ENCODE results near the gene GNB1. TPM values are rescaled to one million over a fixed set of nuclear protein-coding genes. Genes with fewer than 3 reads are reported as not detected.

Gene GNB1
- total and polyA plus RNA-seq, 7 donors = 32.3 to 100 (median 70.1) TPM

GRCh38 chr1:1929102-1929638 is 38.3 kb upstream of the GNB1 start:
- 54 to 68% (median 54%) methylated on average over 9 to 10 of the region's 10 CpGs for WGBS, 3 donors
- DNase-seq (no peak), ATAC-seq (no peak)
- Histone ChIP-seq H3K9me3 (no peaks in the 10 kb centered on the region), H3K27ac (no peak overlapping the region), H3K36me3 (ENCODE audit: insufficient read depth in 1 of 2, low read depth in 1 of 2) (no peaks in the 10 kb centered on the region), H3K27me3 (ENCODE audit: insufficient read depth in 3 of 3, low read length in 2 of 3) (peaks cover 0 to 2% (median 0%) of the 10 kb centered on the region in 3 donors), H3K4me3 (no peak overlapping the region), H3K4me1 (no peaks in the 10 kb centered on the region)
- no peak for TF ChIP-seq CTCF (IDR thresholded peaks at IDR 0.05)
- intact Hi-C loops (cut with DNase I) = no loop called here

- Histone ChIP-seq H3K27me3 (ENCODE audit: insufficient read depth in 3 of 3, low read length in 2 of 3) (peaks cover 0 to 2% (median 0%) of the 10 kb centered on the region in 3 donors), H3K27ac (no peak overlapping the region), H3K36me3 (ENCODE audit: insufficient read depth in 1 of 2, low read depth in 1 of 2) (no peaks in the 10 kb centered on the region), H3K9me3 (no peaks in the 10 kb centered on the region), H3K4me3 (no peak overlapping the region), H3K4me1 (no peaks in the 10 kb centered on the region)
- 47 to 61% (median 47%) methylated on average over 31 to 33 of the region's 34 CpGs for WGBS, 3 donors
- intact Hi-C loops (cut with DNase I) = no loop called here
- no peak for ATAC-seq
- TF ChIP-seq CTCF (IDR thresholded peaks at IDR 0.05) = no peak
- no peak for DNase-seq
Observed at GRCh38 chr1:1928231-1929101, 37.6 kb upstream of the GNB1 start.

- 36 to 56% (median 42%) methylated on average over 25 of the region's 25 CpGs for WGBS, 3 donors
Observed at GRCh38 chr1:1927751-1928150, 36.9 kb upstream of the GNB1 start.

GRCh38 chr1:1926886-1927660 is 36.2 kb upstream of the GNB1 start:
- no peak overlapping the region for H3K27ac ChIP-seq
- ATAC-seq = no peak
- no peaks in the 10 kb centered on the region for H3K9me3 ChIP-seq
- intact Hi-C loops (cut with DNase I) = no loop called here
- no peaks in the 10 kb centered on the region for H3K4me1 ChIP-seq
- H3K4me3 ChIP-seq = no peak overlapping the region
- no peaks in the 10 kb centered on the region for H3K36me3 ChIP-seq (ENCODE audit: insufficient read depth in 1 of 2, low read depth in 1 of 2)
- 82 to 88% (median 87%) methylated on average over 21 of the region's 21 CpGs for WGBS, 3 donors
- H3K27me3 ChIP-seq (ENCODE audit: insufficient read depth in 3 of 3, low read length in 2 of 3) = peaks cover 0 to 2% (median 0%) of the 10 kb centered on the region in 3 donors
- DNase-seq = no peak
- no peak for TF ChIP-seq CTCF (IDR thresholded peaks at IDR 0.05)

More at GRCh38 chr1:1927751-1928150, 36.9 kb upstream of the GNB1 start:
- Histone ChIP-seq H3K36me3 (ENCODE audit: insufficient read depth in 1 of 2, low read depth in 1 of 2) (no peaks in the 10 kb centered on the region), H3K27me3 (ENCODE audit: insufficient read depth in 3 of 3, low read length in 2 of 3) (peaks cover 0 to 2% (median 0%) of the 10 kb centered on the region in 3 donors), H3K9me3 (no peaks in the 10 kb centered on the region), H3K4me1 (no peaks in the 10 kb centered on the region), H3K27ac (no peak overlapping the region), H3K4me3 (no peak overlapping the region)
- intact Hi-C loops (cut with DNase I) = no loop called here
- TF ChIP-seq CTCF (IDR thresholded peaks at IDR 0.05) = no peak
- ATAC-seq = peak in 1 of 4 donors; percentile 21
- no peak for DNase-seq
